HG03457 (cell line): ENCODE results near the gene CAPG.
"Not testable (repeated sequence)": the region's sequence is repeated elsewhere in the genome, so short reads cannot be mapped to it uniquely, and the experiment has no call there.

Experiments used
- ATAC-seq: cut with Tn5 transposase; IDR thresholded peaks from one replicate; pipeline ENCODE4 v1.9.1; 2021; ENCODE audit warnings: moderate number of reproducible peaks; ENCODE audit not compliant: unreplicated experiment

CAPG gene

DNA sequence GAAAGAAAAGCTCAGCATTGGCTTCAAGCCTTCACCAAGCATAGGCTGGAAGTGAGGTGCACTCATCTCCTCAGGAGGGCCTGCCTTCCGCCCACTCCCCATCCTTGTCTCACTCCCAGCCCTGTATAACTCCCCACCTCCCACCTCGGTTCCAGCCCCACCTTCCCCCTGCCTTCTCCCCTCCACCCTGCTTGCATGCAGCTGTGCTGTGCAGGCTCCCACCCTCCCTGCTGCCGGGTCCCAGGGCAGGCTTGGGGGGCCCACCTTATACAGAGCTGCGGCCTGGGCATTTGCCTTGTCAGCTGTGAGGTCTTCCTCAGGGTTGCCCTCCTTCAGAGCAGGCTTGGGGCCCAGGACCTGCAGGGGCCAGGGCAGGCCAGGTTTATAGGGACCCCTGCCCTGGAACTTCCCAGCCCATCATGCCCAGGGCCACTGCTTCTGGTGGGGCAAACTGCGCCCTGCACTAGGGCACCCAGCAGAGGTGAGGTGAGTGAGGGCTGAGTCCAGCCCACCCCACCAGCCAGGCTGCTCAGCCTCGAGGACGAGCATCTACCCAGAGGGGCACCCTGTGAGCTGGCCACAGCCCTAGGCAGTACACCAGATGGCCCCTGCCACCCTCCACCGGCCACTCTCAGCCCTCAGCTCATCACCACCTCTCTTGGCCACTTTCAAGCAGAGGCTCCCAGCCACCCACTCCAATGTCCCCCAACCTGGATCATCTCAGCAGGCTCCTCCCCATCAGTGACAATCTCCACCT is 11.6 kb downstream of the CAPG start:
- ATAC-seq = no peak

GRCh38 chr2:85397925-85398331 is 12.2 kb downstream of the CAPG start:
- no peak for ATAC-seq

- no peak for ATAC-seq
These were observed 13.4 kb downstream of the CAPG start for GRCh38 chr2:85396531-85397470.

GRCh38 chr2:85395912-85396475 is 14.2 kb downstream of the CAPG start:
- ATAC-seq = no peak

GRCh38 chr2:85394976-85395375 is 15.2 kb downstream of the CAPG start:
- no peak for ATAC-seq

GRCh38 chr2:85394261-85394681 is 15.9 kb downstream of the CAPG start:
- ATAC-seq = no peak

DNA sequence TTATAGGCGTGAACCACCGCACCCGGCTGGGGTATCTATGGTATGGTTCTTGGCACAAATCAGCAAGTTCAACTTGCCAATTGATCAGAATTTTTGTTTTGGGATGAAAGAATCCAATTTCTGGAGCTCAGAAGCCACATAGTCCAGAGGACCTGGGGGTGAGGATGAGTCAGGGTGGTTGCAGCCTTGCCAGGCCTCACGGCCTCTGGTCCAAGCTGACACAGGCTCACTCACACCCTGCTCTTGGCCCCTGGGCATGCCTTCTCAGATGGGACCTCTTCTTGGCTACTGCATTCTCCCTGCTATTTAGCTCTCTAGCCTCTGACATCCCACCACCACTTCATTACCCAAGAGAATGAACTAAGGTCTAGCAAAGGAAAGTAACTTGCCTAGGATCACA is 16.3 kb downstream of the CAPG start:
- no peak for ATAC-seq

GRCh38 chr2:85390941-85391669 is 19.1 kb downstream of the CAPG start:
- ATAC-seq = no peak

DNA sequence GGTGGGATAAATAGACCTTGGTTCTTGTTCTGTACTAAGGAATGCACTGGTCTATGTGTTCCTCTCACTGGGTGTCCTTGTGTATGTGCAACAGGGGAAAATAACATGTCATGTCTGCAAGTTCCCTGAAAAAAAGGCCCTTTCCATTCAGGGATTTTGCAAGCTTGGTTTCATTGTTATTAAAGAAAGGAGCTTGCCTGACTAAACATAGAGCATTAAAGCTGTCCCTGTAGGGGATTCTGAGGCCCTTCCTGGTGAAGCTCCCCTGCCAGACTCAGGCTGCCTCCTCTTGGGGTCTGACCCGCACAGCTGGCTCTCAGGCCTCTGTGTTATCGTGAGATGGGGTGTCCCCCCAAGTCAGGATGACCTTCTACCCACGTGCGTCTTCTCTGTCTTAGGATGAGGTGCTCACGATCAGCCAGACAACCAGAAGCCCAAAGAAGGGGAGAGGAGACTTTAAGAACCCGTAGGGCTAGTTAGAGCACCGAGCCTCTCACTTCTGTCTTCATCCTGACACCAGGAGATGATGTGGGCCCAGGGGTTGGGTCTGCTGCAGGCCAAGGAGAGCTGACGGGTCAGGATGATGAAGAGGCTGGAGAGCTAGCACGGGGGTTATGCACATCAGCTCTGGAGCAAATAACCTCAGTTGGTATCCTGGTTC is 21.2 kb downstream of the CAPG start:
- no peak for ATAC-seq

GRCh38 chr2:85387754-85388153 is 22.4 kb downstream of the CAPG start:
- ATAC-seq = no peak

DNA sequence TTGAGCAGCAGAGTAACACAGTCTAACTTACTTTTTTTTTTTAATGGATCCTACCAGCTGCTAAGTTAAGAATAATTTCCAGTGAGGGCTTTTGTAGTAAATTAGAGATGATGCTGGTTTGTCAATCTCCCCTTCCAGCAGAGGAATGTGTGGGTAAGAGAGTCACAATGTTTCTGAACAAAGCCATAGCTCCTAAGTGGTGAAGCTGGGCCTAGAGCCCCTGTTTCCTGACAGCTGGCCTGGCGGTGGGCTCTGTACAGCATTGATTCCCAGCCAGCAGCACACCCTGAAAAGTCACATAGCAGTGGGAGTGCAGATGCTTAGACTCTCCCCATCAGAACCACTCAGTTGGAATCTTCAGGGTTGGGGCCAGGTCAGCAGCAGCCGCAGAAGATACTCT is 24.4 kb downstream of the CAPG start:
- no peak for ATAC-seq

GRCh38 chr2:85383850-85384249 is 26.3 kb downstream of the CAPG start:
- ATAC-seq = no peak

GRCh38 chr2:85383151-85383550 is 27.0 kb downstream of the CAPG start:
- not testable (repeated sequence) for ATAC-seq

DNA sequence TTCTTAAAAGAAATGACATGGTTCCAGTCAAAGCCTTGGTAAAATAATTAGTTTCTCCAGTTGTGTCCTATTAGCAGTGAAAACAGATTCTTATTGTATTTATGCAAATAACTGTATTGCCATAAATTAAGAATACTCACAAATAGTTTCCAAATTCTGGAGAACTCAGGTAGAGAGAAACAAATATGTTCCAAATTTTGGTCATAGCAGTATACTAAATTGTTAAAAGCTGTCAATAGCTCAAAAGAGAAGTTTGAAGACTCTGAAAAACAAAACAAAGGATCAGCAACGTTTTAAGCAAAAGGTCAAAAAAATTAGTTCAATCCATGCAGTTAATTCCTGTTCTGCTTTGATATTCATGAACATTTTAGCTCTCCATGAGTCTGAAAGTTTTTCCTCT is 30.1 kb downstream of the CAPG start:
- ATAC-seq = no peak

GRCh38 chr2:85378257-85378656 is 31.9 kb downstream of the CAPG start:
- no peak for ATAC-seq

- no peak for ATAC-seq
These were observed 33.1 kb downstream of the CAPG start for GRCh38 chr2:85377083-85377482.

- ATAC-seq = no peak
These were observed 33.7 kb downstream of the CAPG start for GRCh38 chr2:85376291-85377065.

GRCh38 chr2:85371045-85371444 is 39.1 kb downstream of the CAPG start:
- ATAC-seq = no peak

- no peak for ATAC-seq
These were observed 40.7 kb downstream of the CAPG start for GRCh38 chr2:85369500-85369899.

- no peak for ATAC-seq
These were observed 41.2 kb downstream of the CAPG start for GRCh38 chr2:85368921-85369320.
